A549 (cell line): Measurements from ENCODE around the gene MLYCD. TPM values are rescaled to one million over a fixed set of nuclear protein-coding genes. Genes with fewer than 3 reads are reported as not detected.

ENCODE experiments used
- ATAC-seq, 2 experiments: fragments of 200-7000 bp in 1 of 2; fragments of >200 bp in 1 of 2; cut with Nextera tagmentation in 1 of 2; cut with Tn5 transposase in 1 of 2; 3 replicates each; pipeline versions ENCODE4 v1.8.0 to v1.9.1; 2018 to 2020; ENCODE audit warnings: mild to moderate bottlenecking in 1 of 2, moderate library complexity in 1 of 2
- CTCF ChIA-PET: fragments of 300-600 bp; sonication (Branson Sonifier 250); formaldehyde crosslinking; extraction: SDS; loops from one replicate; lab custom pipeline; 2021; ENCODE audit warnings: antibody characterized with exemption, inconsistent platforms; lab: Yijun Ruan, JAX
- POLR2A ChIA-PET: fragments of 350-600 bp; formaldehyde crosslinking; extraction: SDS; loops from one replicate; lab custom pipeline; 2021; ENCODE audit warnings: antibody characterized with exemption, inconsistent platforms; lab: Yijun Ruan, JAX
- DNase-seq, 2 experiments: peaks; one replicate each; pipeline versions ENCODE4 v3.0.0 to v3.0.0-alpha.2; 2011 to 2016; ENCODE audit warnings: low read depth in 1 of 2, low spot score in 1 of 2
- FAIRE-seq: peaks from 2 replicates; lab custom pipeline; 2011; peaks lifted over from hg19 to GRCh38; lab: Jason Lieb, UNC
- H3K27ac ChIP-seq, 2 experiments: fragments of >200 bp; sonication (Bioruptor Twin); formaldehyde crosslinking; 3 replicates each; pipeline ENCODE4 v1.5.1; 2016 to 2017
- H3K4me1 ChIP-seq: fragments of >200 bp; sonication (Bioruptor Twin); formaldehyde crosslinking; 3 replicates; pipeline ENCODE4 v1.6.1; 2016
- H3K4me2 ChIP-seq: fragments of >200 bp; sonication (Bioruptor Twin); formaldehyde crosslinking; 3 replicates; pipeline ENCODE4 v1.6.1; 2016
- H3K4me3 ChIP-seq: fragments of >200 bp; sonication (Bioruptor Twin); formaldehyde crosslinking; 3 replicates; pipeline ENCODE4 v1.5.1; 2016
- H3K9me3 ChIP-seq: fragments of >200 bp; sonication (Bioruptor Twin); formaldehyde crosslinking; 3 replicates; pipeline ENCODE4 v1.6.1; 2016
- ATOH8 ChIP-seq: fragments of 250-450 bp; sonication (Bioruptor Pico); IDR thresholded peaks from 2 replicates; pipeline ENCODE4 v1.5.0; 2020; ENCODE audit warnings: low read depth, mild to moderate bottlenecking, moderate library complexity
- CBX2 ChIP-seq: fragments of 200-600 bp; sonication (generic); IDR thresholded peaks from 2 replicates; pipeline ENCODE4 v1.6.1; 2016; ENCODE audit warnings: low read depth, mild to moderate bottlenecking, borderline replicate concordance
- CBX8 ChIP-seq: fragments of 200-600 bp; sonication (generic); IDR thresholded peaks from 2 replicates; pipeline ENCODE4 v1.6.1; 2016
- CEBPB ChIP-seq, 2 experiments: fragments of >200 bp in 1 of 2; sonication (Bioruptor Twin) in 1 of 2; formaldehyde crosslinking in 1 of 2; IDR thresholded peaks; 2 replicates each; pipeline ENCODE4 v1.6.1; 2012 to 2016
- CHD2 ChIP-seq: fragments of 150-350 bp; IDR thresholded peaks from 2 replicates; pipeline ENCODE4 v1.6.1; 2014; ENCODE audit warnings: low read length; ENCODE audit not compliant: partially characterized antibody
- CHD4 ChIP-seq: fragments of 200-600 bp; sonication (generic); IDR thresholded peaks from 2 replicates; pipeline ENCODE4 v1.6.1; 2016; ENCODE audit warnings: antibody characterized with exemption, mild to moderate bottlenecking, borderline replicate concordance
- ELK1 ChIP-seq: fragments of 150-350 bp; IDR thresholded peaks from 2 replicates; pipeline ENCODE4 v1.6.1; 2014; ENCODE audit warnings: low read depth, mild to moderate bottlenecking, low read length
- EP300 ChIP-seq, 2 experiments: fragments of >200 bp; sonication (Bioruptor Twin); formaldehyde crosslinking; IDR thresholded peaks; 2 replicates in 1 of 2; 3 replicates in 1 of 2; pipeline ENCODE4 v1.6.1; 2016 to 2017
- HDAC2 ChIP-seq: fragments of 200-600 bp; sonication (generic); IDR thresholded peaks from 2 replicates; pipeline ENCODE4 v1.6.1; 2016
- HES2 ChIP-seq: fragments of >200 bp; sonication (Bioruptor Twin); formaldehyde crosslinking; IDR thresholded peaks from 2 replicates; pipeline ENCODE4 v1.6.1; 2016
- HEYL ChIP-seq: fragments of 250-450 bp; sonication (Bioruptor Pico); IDR thresholded peaks from 2 replicates; pipeline ENCODE4 v1.8.0; 2021; ENCODE audit warnings: mild to moderate bottlenecking, moderate library complexity
- HOXB13 ChIP-seq: fragments of 250-450 bp; sonication (Bioruptor Pico); IDR thresholded peaks from 2 replicates; pipeline ENCODE4 v1.5.0; 2020; ENCODE audit warnings: low read depth, mild to moderate bottlenecking, moderate library complexity
- JUN ChIP-seq, 2 experiments: fragments of >200 bp; sonication (Bioruptor Twin); formaldehyde crosslinking; IDR thresholded peaks; 2 replicates in 1 of 2; 3 replicates in 1 of 2; pipeline ENCODE4 v1.6.1; 2016 to 2017
- JUNB ChIP-seq: fragments of >200 bp; sonication (Bioruptor Twin); formaldehyde crosslinking; IDR thresholded peaks from 2 replicates; pipeline ENCODE4 v1.6.1; 2016
- PBX3 ChIP-seq: IDR thresholded peaks from 2 replicates; pipeline ENCODE4 v1.6.1; 2012
- PHF8 ChIP-seq: fragments of 200-600 bp; sonication (generic); IDR thresholded peaks from 2 replicates; pipeline ENCODE4 v1.6.1; 2016; ENCODE audit warnings: low read depth, mild to moderate bottlenecking, antibody characterized with exemption, moderate library complexity, borderline replicate concordance
- RAD21 ChIP-seq, 2 experiments: fragments of >200 bp in 1 of 2; sonication (Bioruptor Twin) in 1 of 2; formaldehyde crosslinking in 1 of 2; IDR thresholded peaks in 1 of 2; conservative IDR thresholded peaks in 1 of 2; 2 replicates in 1 of 2; 3 replicates in 1 of 2; pipeline ENCODE4 v1.6.1; 2012 to 2018; ENCODE audit warnings: inconsistent platforms in 1 of 2
- REST ChIP-seq: fragments of 200-600 bp; sonication (generic); IDR thresholded peaks from 2 replicates; pipeline ENCODE4 v1.6.1; 2016; ENCODE audit warnings: antibody characterized with exemption, mild to moderate bottlenecking, moderate library complexity
- SMC3 ChIP-seq: fragments of >200 bp; sonication (Bioruptor Twin); formaldehyde crosslinking; IDR thresholded peaks from 3 replicates; pipeline ENCODE4 v1.6.1; 2018; ENCODE audit warnings: inconsistent platforms
- SREBF2 ChIP-seq: fragments of 450-650 bp; IDR thresholded peaks from 2 replicates; pipeline ENCODE4 v1.6.1; 2014; ENCODE audit warnings: mild to moderate bottlenecking, moderate library complexity
- TFCP2L1 ChIP-seq: fragments of 250-450 bp; sonication (Bioruptor Pico); IDR thresholded peaks from 2 replicates; pipeline ENCODE4 v1.5.0; 2021; ENCODE audit warnings: mild to moderate bottlenecking
- TP53 ChIP-seq: fragments of 250-450 bp; sonication (Bioruptor Pico); IDR thresholded peaks from 2 replicates; pipeline ENCODE4 v1.5.0; 2021; ENCODE audit warnings: mild to moderate bottlenecking, moderate library complexity
- WGBS: methylation state at CpG from one replicate; pipeline ENCODE4 v1.1.6; 2017; ENCODE audit errors: missing lambda C conversion rate; 5-methylcytosine and 5-hydroxymethylcytosine counted together
- polyA plus RNA-seq, 4 experiments: library from polyadenylated mRNA; depleted of rRNA in 3 of 4; stranded (reverse); fragments of >200 nt; fragmentation: RNase III in 1 of 4; extraction: RNeasy Plus Mini Kit Qiagen cat#74134 plus additional on column Dnase treatment in 1 of 4; gene quantifications; 2 replicates in 3 of 4; 3 replicates in 1 of 4; pipeline ENCODE4 v1.2.3, GENCODE V29; 2011 to 2017

Gene MLYCD
- polyA plus RNA-seq, 2 of the 4 experiments (the other 2 are of a cell fraction): 1.3 to 1.7 TPM

- FAIRE-seq (no peak), DNase-seq (no peak), ATAC-seq (no peak)
- no peak overlapping the region for H3K4me2 ChIP-seq
- H3K27ac ChIP-seq: no peak overlapping the region
- POLR2A ChIA-PET: no interaction called here
- H3K4me3 ChIP-seq: no peak overlapping the region
- H3K9me3 ChIP-seq: no peaks in the 10 kb centered on the region
- CTCF ChIA-PET: interaction anchor here (0.8 to 17.0 kb wide), 4 partner anchors 36 to 145 kb away, joined by 3 to 175 read pairs (median 3); no protein-coding TSS in a partner anchor
- no peaks in the 10 kb centered on the region for H3K4me1 ChIP-seq
- WGBS: 50% methylated on average over 2 of the region's 2 CpGs
- TF ChIP-seq CBX2: no peak
- no peak for TF ChIP-seq HEYL (CRISPR knock-in tag)
- no peak for TF ChIP-seq EP300 (IDR thresholded peaks at IDR 0.05)
- TF ChIP-seq CEBPB (IDR thresholded peaks at IDR 0.05): no peak
- no peak for TF ChIP-seq ELK1
- TF ChIP-seq SREBF2: no peak
- TF ChIP-seq JUNB: no peak
- TF ChIP-seq PHF8: no peak
- TF ChIP-seq CBX8: no peak
- TF ChIP-seq REST: no peak
- TF ChIP-seq TFCP2L1 (CRISPR knock-in tag): no peak
- TF ChIP-seq TP53 (CRISPR knock-in tag): no peak
- no peak for TF ChIP-seq ATOH8 (CRISPR knock-in tag)
- TF ChIP-seq HOXB13 (CRISPR knock-in tag): no peak
- TF ChIP-seq PBX3: no peak
- no peak for TF ChIP-seq CHD2
- TF ChIP-seq JUN (IDR thresholded peaks at IDR 0.05): no peak
- TF ChIP-seq RAD21 (conservative IDR thresholded peaks at IDR 0.05 in 1 of 2, IDR thresholded peaks at IDR 0.05 in 1 of 2): no peak
These were observed 22.1 kb downstream of the MLYCD start for GRCh38 chr16:83920894-83921491.

- H3K27ac ChIP-seq: no peak overlapping the region
- WGBS: 81% methylated on average over 25 of the region's 31 CpGs
- DNase-seq: no peak
- CTCF ChIA-PET: interaction anchor here (0.6 to 17.0 kb wide), 4 partner anchors 24 to 559 kb away, joined by 3 to 175 read pairs (median 41); partner anchors contain the start of gene OSGIN1
- H3K4me3 ChIP-seq: no peak overlapping the region
- H3K4me2 ChIP-seq: no peak overlapping the region
- POLR2A ChIA-PET: no interaction called here
- FAIRE-seq: no peak
- H3K4me1 ChIP-seq: peaks cover 6% of the 10 kb centered on the region
- ATAC-seq: no peak
- H3K9me3 ChIP-seq: no peaks in the 10 kb centered on the region
- TF ChIP-seq HDAC2 (no peak), HES2 (no peak), CHD4 (no peak), PBX3 (no peak), SMC3 (no peak), REST (no peak)
These were observed 24.9 kb downstream of the MLYCD start for GRCh38 chr16:83923581-83924365.
